GM21619 (cell line): ENCODE measurements around the gene NEFH.

Source experiments
- ATAC-seq: cut with Tn5 transposase; IDR thresholded peaks from one replicate; pipeline ENCODE4 v1.9.1; 2021; ENCODE audit not compliant: unreplicated experiment

Gene NEFH

DNA sequence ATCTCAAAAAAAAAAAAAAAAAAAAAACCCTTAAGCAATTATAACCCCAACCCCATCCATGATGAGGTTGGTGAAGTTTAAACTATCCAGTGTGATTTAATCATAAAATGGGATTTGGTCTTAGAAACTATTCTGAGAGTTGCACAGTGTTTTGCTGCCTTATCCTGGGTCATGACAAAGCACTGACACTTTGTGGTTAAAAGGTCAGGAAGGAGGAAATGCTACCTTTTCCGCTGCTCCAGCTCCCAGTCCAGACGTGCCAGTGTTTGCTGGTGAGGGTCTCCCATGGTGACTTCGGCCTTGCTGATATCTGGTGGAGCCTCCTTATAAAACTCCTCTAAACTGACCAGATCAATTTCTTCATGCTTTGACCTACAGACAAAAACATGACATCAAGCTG, 59.1 kb downstream of the NEFH start:
- no peak for ATAC-seq
